Measurements from ENCODE around the gene ACOX1.
"Not testable (repeated sequence)": the region's sequence is repeated elsewhere in the genome, so short reads cannot be mapped to it uniquely, and the experiment has no call there.

The ACOX1 gene

DNA sequence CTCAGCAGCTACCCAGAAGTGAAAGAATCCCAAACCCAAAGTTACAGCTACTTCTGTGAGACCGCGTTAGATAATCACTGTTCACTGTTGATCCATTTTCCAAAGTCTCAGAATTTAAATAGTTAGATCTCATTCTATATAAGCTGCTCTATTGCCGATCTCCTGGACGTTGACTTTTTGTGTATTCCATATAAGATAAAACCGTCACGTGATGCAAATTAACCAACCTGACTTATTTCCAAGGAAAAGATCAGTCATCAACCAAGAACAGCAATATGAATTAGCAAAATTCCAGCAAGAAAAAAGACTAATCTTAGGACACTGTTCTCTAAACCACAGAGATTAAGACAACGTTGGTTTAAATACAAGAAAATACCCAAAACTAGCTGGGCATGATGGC, 8.3 kb downstream of the ACOX1 start:
- no peak for TF ChIP-seq TAF1 (IDR thresholded peaks at IDR 0.05; ENCODE audit: low read depth, low read length)
- TF ChIP-seq POU2F2 (IDR thresholded peaks at IDR 0.05; ENCODE audit: low read depth, low read length): no peak
- TF ChIP-seq POLR2AphosphoS5 (IDR thresholded peaks at IDR 0.05; ENCODE audit: low read depth, low read length): no peak
- FAIRE-seq (no peak), DNase-seq (ENCODE audit: insufficient read length, low spot score) (no peak)

GRCh38 chr17:75970011-75970523, 8.9 kb downstream of the ACOX1 start:
- DNase-seq (ENCODE audit: insufficient read length, low spot score) (no peak), FAIRE-seq (no peak)
- TF ChIP-seq POLR2AphosphoS5 (IDR thresholded peaks at IDR 0.05; ENCODE audit: low read depth, low read length) (no peak), POU2F2 (IDR thresholded peaks at IDR 0.05; ENCODE audit: low read depth, low read length) (no peak), PAX5 (IDR thresholded peaks at IDR 0.05; ENCODE audit: insufficient read depth, low read length, severe bottlenecking) (no peak), POLR2A (IDR thresholded peaks at IDR 0.05; ENCODE audit: low read depth, low read length) (no peak), SPI1 (IDR thresholded peaks at IDR 0.05; ENCODE audit: low read depth, low read length) (no peak), TAF1 (IDR thresholded peaks at IDR 0.05; ENCODE audit: low read depth, low read length) (no peak)

DNA sequence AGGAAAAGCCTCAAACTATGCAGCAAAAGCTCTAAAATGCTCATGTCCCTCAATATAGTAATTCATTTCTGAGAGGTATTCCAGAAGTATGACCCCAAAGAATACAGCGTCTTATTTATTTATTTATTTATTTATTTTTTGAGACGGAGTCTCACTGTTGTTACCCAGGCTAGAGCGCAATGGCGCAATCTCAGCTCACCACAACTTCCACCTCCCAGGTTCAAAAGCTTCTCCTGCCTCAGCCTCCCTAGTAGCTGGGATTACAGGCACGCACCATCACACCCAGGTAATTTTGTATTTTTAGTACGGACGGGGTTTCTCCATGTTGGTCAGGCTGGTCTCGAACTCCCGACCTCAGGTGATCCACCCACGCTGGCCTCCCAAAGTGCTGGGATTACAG, 9.9 kb downstream of the ACOX1 start:
- DNase-seq (ENCODE audit: insufficient read length, low spot score); FAIRE-seq: not testable (repeated sequence)

DNA sequence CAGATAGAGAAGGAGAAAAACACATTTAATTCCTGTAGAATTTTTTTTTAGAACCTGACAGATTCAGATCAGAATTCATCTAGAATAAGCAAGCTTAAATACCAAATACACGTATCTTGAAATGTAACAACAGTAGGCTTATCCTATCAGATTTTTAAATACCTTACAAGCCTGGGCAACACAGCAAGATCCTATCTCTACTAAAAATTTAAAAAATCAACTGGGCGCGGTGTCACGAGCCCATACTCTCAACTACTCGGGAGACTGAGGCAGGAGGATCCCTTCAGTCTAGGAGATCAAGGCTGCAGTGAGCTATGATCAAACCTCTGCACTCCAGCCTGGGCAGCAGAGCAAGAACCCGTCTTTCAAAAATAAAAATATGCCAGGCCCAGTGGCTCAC, 13.5 kb downstream of the ACOX1 start:
- TF ChIP-seq POLR2A (IDR thresholded peaks at IDR 0.05; ENCODE audit: low read depth, low read length): no peak
- TF ChIP-seq TAF1 (IDR thresholded peaks at IDR 0.05; ENCODE audit: low read depth, low read length): no peak
- TF ChIP-seq SPI1 (IDR thresholded peaks at IDR 0.05; ENCODE audit: low read depth, low read length): no peak
- TF ChIP-seq POU2F2 (IDR thresholded peaks at IDR 0.05; ENCODE audit: low read depth, low read length): no peak
- TF ChIP-seq POLR2AphosphoS5 (IDR thresholded peaks at IDR 0.05; ENCODE audit: low read depth, low read length): no peak
- no peak for TF ChIP-seq PAX5 (IDR thresholded peaks at IDR 0.05; ENCODE audit: insufficient read depth, low read length, severe bottlenecking)
- no peak for DNase-seq (ENCODE audit: insufficient read length, low spot score)
- no peak for FAIRE-seq

DNA sequence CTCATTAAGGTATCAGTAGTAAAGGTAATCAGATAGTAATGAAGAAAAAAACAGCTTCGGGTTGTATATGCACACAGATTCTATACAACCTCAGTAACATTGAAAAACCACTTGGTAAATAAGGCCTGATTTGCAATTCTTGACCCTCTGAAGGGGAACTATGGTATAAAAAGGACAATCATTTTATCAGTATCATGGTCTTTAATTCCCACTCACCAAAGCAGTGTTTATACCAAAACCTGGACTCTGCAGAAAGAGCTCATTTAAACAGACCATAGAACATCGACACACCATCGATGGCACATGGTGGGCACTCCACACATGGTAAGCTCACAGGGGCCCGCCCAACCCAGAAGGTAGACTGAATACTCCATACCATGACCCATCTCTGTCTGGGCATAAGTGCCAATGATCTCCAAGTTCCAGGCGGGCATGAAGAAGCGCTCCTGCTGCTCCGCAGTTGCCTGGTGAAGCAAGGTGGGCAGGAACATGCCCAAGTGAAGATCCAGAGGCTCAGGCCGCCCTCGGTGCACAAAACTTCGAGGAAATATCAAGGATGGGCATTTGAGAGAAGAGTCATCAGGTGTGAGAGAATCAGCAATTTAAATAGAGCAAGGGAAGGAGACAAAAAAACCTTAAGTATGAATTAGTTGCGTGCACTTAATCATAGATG, 19.0 kb downstream of the ACOX1 start:
- no peak for TF ChIP-seq POU2F2 (IDR thresholded peaks at IDR 0.05; ENCODE audit: low read depth, low read length)
- no peak for TF ChIP-seq PAX5 (IDR thresholded peaks at IDR 0.05; ENCODE audit: insufficient read depth, low read length, severe bottlenecking)
- no peak for TF ChIP-seq TAF1 (IDR thresholded peaks at IDR 0.05; ENCODE audit: low read depth, low read length)
- no peak for TF ChIP-seq POLR2AphosphoS5 (IDR thresholded peaks at IDR 0.05; ENCODE audit: low read depth, low read length)
- TF ChIP-seq SPI1 (IDR thresholded peaks at IDR 0.05; ENCODE audit: low read depth, low read length): no peak
- TF ChIP-seq POLR2A (IDR thresholded peaks at IDR 0.05; ENCODE audit: low read depth, low read length): no peak

GRCh38 chr17:75959051-75959838, 19.7 kb downstream of the ACOX1 start:
- no peak for FAIRE-seq

More for the DNA sequence above, 19.0 kb downstream of the ACOX1 start:
- FAIRE-seq (no peak), DNase-seq (ENCODE audit: insufficient read length, low spot score) (no peak)

GRCh38 chr17:75950855-75951554, 28.0 kb downstream of the ACOX1 start:
- DNase-seq (ENCODE audit: insufficient read length, low spot score): no peak
- no peak for FAIRE-seq
- no peak for TF ChIP-seq POU2F2 (IDR thresholded peaks at IDR 0.05; ENCODE audit: low read depth, low read length)
- no peak for TF ChIP-seq POLR2AphosphoS5 (IDR thresholded peaks at IDR 0.05; ENCODE audit: low read depth, low read length)
- TF ChIP-seq SPI1 (IDR thresholded peaks at IDR 0.05; ENCODE audit: low read depth, low read length): no peak
- no peak for TF ChIP-seq TAF1 (IDR thresholded peaks at IDR 0.05; ENCODE audit: low read depth, low read length)
- no peak for TF ChIP-seq POLR2A (IDR thresholded peaks at IDR 0.05; ENCODE audit: low read depth, low read length)
- no peak for TF ChIP-seq PAX5 (IDR thresholded peaks at IDR 0.05; ENCODE audit: insufficient read depth, low read length, severe bottlenecking)

More at GRCh38 chr17:75959051-75959838, 19.7 kb downstream of the ACOX1 start:
- TF ChIP-seq TAF1 (IDR thresholded peaks at IDR 0.05; ENCODE audit: low read depth, low read length) (no peak), POLR2A (IDR thresholded peaks at IDR 0.05; ENCODE audit: low read depth, low read length) (no peak), POLR2AphosphoS5 (IDR thresholded peaks at IDR 0.05; ENCODE audit: low read depth, low read length) (no peak), POU2F2 (IDR thresholded peaks at IDR 0.05; ENCODE audit: low read depth, low read length) (no peak), SPI1 (IDR thresholded peaks at IDR 0.05; ENCODE audit: low read depth, low read length) (no peak), PAX5 (IDR thresholded peaks at IDR 0.05; ENCODE audit: insufficient read depth, low read length, severe bottlenecking) (no peak)
- DNase-seq (ENCODE audit: insufficient read length, low spot score): no peak

GRCh38 chr17:75950421-75950820, 28.5 kb downstream of the ACOX1 start:
- no peak for FAIRE-seq
- TF ChIP-seq POLR2A (IDR thresholded peaks at IDR 0.05; ENCODE audit: low read depth, low read length): no peak
- no peak for TF ChIP-seq TAF1 (IDR thresholded peaks at IDR 0.05; ENCODE audit: low read depth, low read length)
- no peak for TF ChIP-seq PAX5 (IDR thresholded peaks at IDR 0.05; ENCODE audit: insufficient read depth, low read length, severe bottlenecking)
- no peak for TF ChIP-seq POLR2AphosphoS5 (IDR thresholded peaks at IDR 0.05; ENCODE audit: low read depth, low read length)
- no peak for DNase-seq (ENCODE audit: insufficient read length, low spot score)

GRCh38 chr17:75945211-75945610, 33.8 kb downstream of the ACOX1 start:
- no peak for FAIRE-seq

More at GRCh38 chr17:75945211-75945610, 33.8 kb downstream of the ACOX1 start:
- TF ChIP-seq POLR2A (IDR thresholded peaks at IDR 0.05; ENCODE audit: low read depth, low read length) (no peak), PAX5 (IDR thresholded peaks at IDR 0.05; ENCODE audit: insufficient read depth, low read length, severe bottlenecking) (no peak), SPI1 (IDR thresholded peaks at IDR 0.05; ENCODE audit: low read depth, low read length) (no peak), TAF1 (IDR thresholded peaks at IDR 0.05; ENCODE audit: low read depth, low read length) (no peak), POU2F2 (IDR thresholded peaks at IDR 0.05; ENCODE audit: low read depth, low read length) (no peak), POLR2AphosphoS5 (IDR thresholded peaks at IDR 0.05; ENCODE audit: low read depth, low read length) (no peak)
- DNase-seq (ENCODE audit: insufficient read length, low spot score): no peak
